Measurements from ENCODE around the gene REV1. TPM values are rescaled to one million over a fixed set of nuclear protein-coding genes. Genes with fewer than 3 reads are reported as not detected.

REV1 gene
- total and polyA plus RNA-seq, 2 of the 4 experiments (the other 2 are of a cell fraction), result 13.4 to 30.1 TPM

- no CpG with 5 or more reads among the region's 3 CpGs for WGBS, 2 experiments (ENCODE audit: extremely low coverage in 2 of 2, insufficient read length in 1 of 2)
- Histone ChIP-seq H4K20me1 (ENCODE audit: insufficient read depth, low read length) (no peaks in the 10 kb centered on the region), H3K9me1 (ENCODE audit: insufficient read depth, low read length) (no peaks in the 10 kb centered on the region), H2AK5ac (ENCODE audit: low read depth, low read length) (no peak overlapping the region), H3K4me1 (ENCODE audit: control insufficient read depth, insufficient read depth, low read length) (no peaks in the 10 kb centered on the region), H4K8ac (ENCODE audit: low read depth in 2 of 2, low read length in 2 of 2) (no peak overlapping the region), H3K9me3 (ENCODE audit: control insufficient read depth, insufficient read depth, low read length) (no peaks in the 10 kb centered on the region), H3K79me1 (ENCODE audit: low read depth in 1 of 2, low read length in 2 of 2) (0 out of 4 replicates have a peak, but pooled peaks cover 0 to under 1% of the 10 kb centered on the region in 2 experiments), H3K9ac (ENCODE audit: low read depth, low read length) (no peak overlapping the region), H3K4me3 (ENCODE audit: insufficient read depth, low read depth, low read length) (no peak overlapping the region), H3K36me3 (ENCODE audit: control insufficient read depth, insufficient read depth, low read length) (peaks cover 31% of the 10 kb centered on the region), H3K14ac (replicated peaks; ENCODE audit: low read depth, low read length) (no peak overlapping the region), H3K56ac (ENCODE audit: extremely low read depth, insufficient read depth, low read length) (no peak overlapping the region), H3K27me3 (ENCODE audit: control insufficient read depth, insufficient read depth, low read length) (no peaks in the 10 kb centered on the region), H4K91ac (ENCODE audit: insufficient read depth, low read depth, low read length) (no peak overlapping the region), H3K27ac (ENCODE audit: insufficient read depth, low read length) (no peak overlapping the region), H3K4ac (ENCODE audit: low read depth, low read length) (no peak overlapping the region), H2BK120ac (ENCODE audit: low read depth, low read length) (no peak overlapping the region), H3K18ac (ENCODE audit: low read depth, low read length) (no peak overlapping the region), H2AK9ac (replicated peaks; ENCODE audit: low read depth, low read length, poor library complexity) (no peak overlapping the region), H3K23ac (ENCODE audit: low read depth, low read length) (no peak overlapping the region), H2BK5ac (ENCODE audit: low read depth, low read length, poor library complexity, severe bottlenecking) (no peak overlapping the region), H3K4me2 (ENCODE audit: low read depth, low read length) (no peak overlapping the region), H2BK15ac (ENCODE audit: low read depth, low read length) (no peak overlapping the region), H2BK20ac (ENCODE audit: low read depth, low read length) (no peak overlapping the region), H4K5ac (ENCODE audit: low read depth, low read length) (no peak overlapping the region), H2AFZ (replicated peaks; ENCODE audit: low read length, poor library complexity) (no peak overlapping the region)
- dilution Hi-C loops (cut with HindIII; ENCODE audit: low sequenced_read_pairs, unreplicated experiment) (no loop called here), in situ Hi-C loops (cut with MboI; ENCODE audit: low sequenced_read_pairs) (no loop called here), intact Hi-C loops (cut with micrococcal nuclease) (no loop called here)
- ChIA-PET POLR2A (ENCODE audit: unreplicated experiment) (no interaction called here), CTCF (interaction anchor here (2.3 kb wide), 1 partner anchor 15 kb away, joined by 8 read pairs; no protein-coding TSS in a partner anchor)
- BruUV-seq (replicated peaks), result no TSS peak
- TF ChIP-seq RFX5 (IDR thresholded peaks at IDR 0.05; ENCODE audit: low read depth, low read length) (no peak), MAFK (IDR thresholded peaks at IDR 0.05; ENCODE audit: low read depth, low read length) (no peak), USF2 (IDR thresholded peaks at IDR 0.05; ENCODE audit: low read depth, low read length) (no peak)
- DNase-seq (no peak), ATAC-seq (ENCODE audit: low read depth) (no peak)
Observed at GRCh38 chr2:99380376-99381010, 109.3 kb downstream of the REV1 start.
